Ovary (tissue), 9 donors: Measurements from ENCODE around the gene ACHE. TPM values are rescaled to one million over a fixed set of nuclear protein-coding genes. Genes with fewer than 3 reads are reported as not detected.
A peak's percentile ranks its signal among the peaks of the same experiment; 100 is the strongest.

Experiments
- DNase-seq, 5 donors: peaks; one replicate each; pipeline ENCODE4 v3.0.0-alpha.2; 2019 to 2020
- H3K27ac ChIP-seq, 2 donors: fragments of 200-600 bp; one replicate each; pipeline versions ENCODE4 v1.5.1 to v1.8.0; 2019 to 2022
- H3K27me3 ChIP-seq: fragments of 200-600 bp; one replicate; pipeline ENCODE4 v1.8.0; 2022
- H3K36me3 ChIP-seq: fragments of 200-600 bp; sonication (generic); one replicate; pipeline ENCODE4 v1.5.1; 2019
- H3K4me1 ChIP-seq: one replicate; pipeline ENCODE4 v1.8.1; 2013; ENCODE audit warnings: mild to moderate bottlenecking, moderate library complexity; ENCODE audit not compliant: insufficient read depth
- H3K4me3 ChIP-seq: fragments of 200-600 bp; sonication (generic); one replicate; pipeline ENCODE4 v1.5.1; 2017
- H3K9me3 ChIP-seq, 2 donors: fragments of 200-600 bp in 1 of 2; sonication (generic) in 1 of 2; one replicate each; pipeline versions ENCODE4 v1.5.1 to v1.8.1; 2013 to 2019; ENCODE audit warnings: mild to moderate bottlenecking in 1 of 2, moderate library complexity in 1 of 2
- EP300 ChIP-seq: sonication (generic); formaldehyde crosslinking; IDR thresholded peaks from one replicate; pipeline ENCODE4 v1.6.1; 2017; ENCODE audit warnings: antibody characterized with exemption
- POLR2A ChIP-seq: fragments of 450-650 bp; IDR thresholded peaks from one replicate; pipeline ENCODE4 v1.6.1; 2017; ENCODE audit warnings: antibody characterized with exemption, mild to moderate bottlenecking, moderate library complexity
- WGBS, 3 donors: extraction: QIAGEN DNeasy Blood & Tissue Kit in 1 of 3; methylation state at CpG; one replicate each; pipeline versions ENCODE4 v1.1.5 to v1.1.7; 2013 to 2017; 5-methylcytosine and 5-hydroxymethylcytosine counted together
- intact Hi-C, 4 donors: fragments of 100-400 bp; cut with DNase I; formaldehyde crosslinking; loops; one replicate each; pipeline versions ENCODE4 v1.11.0 to v1.15.1; 2022 to 2023
- polyA plus RNA-seq, 2 donors: library from polyadenylated mRNA; stranded (reverse); fragments of 200-250 nt in 1 of 2; fragments of 350-450 nt in 1 of 2; fragmentation: Illumina TruSeq in 1 of 2; extraction: RNeasy Lipid Tissue Mini Kit (QIAGEN cat#74804) in 1 of 2; gene quantifications; one replicate each; pipeline ENCODE4 v1.2.3, GENCODE V29; 2013 to 2014
- total RNA-seq, 7 donors: library from RNA; depleted of rRNA in 2 of 7; stranded (reverse); fragments of >200 nt in 2 of 7; fragmentation: NEBNext Ultra II Directional in 3 of 7; extraction: Animal tissue kit (Norgen Biotek cat#: 25700) in 3 of 7; gene quantifications; one replicate each; pipeline versions ENCODE4 v1.1.0 to v1.2.4, GENCODE V29; 2016 to 2023
- TF ChIP-seq, protein P1 (sequence below), 3 donors: fragments of 450-650 bp in 2 of 3; fragments of 200-600 bp in 1 of 3; IDR thresholded peaks; one replicate each; pipeline versions ENCODE4 v1.5.1 to v1.8.0; 2016 to 2022; ENCODE audit warnings: antibody characterized with exemption in 3 of 3, mild to moderate bottlenecking in 1 of 3
- donor health status: DM: no; HTN: no; CAD: no; lungs with moderate emphysema.
- donor health status: DM: no; HTN: no; CAD: no.
- donor health status: Bipolar disorder and iron deficiency.
- donor health status: DM: yes; HTN: yes; CAD: no.
- donor health status: DM: no; HTN: no; CAD: no.
- donor health status: DM: yes; HTN: yes; CAD: no.

The ACHE gene
- total and polyA plus RNA-seq, 9 donors = 0.37 to 15.3 (median 4.3) TPM

DNA sequence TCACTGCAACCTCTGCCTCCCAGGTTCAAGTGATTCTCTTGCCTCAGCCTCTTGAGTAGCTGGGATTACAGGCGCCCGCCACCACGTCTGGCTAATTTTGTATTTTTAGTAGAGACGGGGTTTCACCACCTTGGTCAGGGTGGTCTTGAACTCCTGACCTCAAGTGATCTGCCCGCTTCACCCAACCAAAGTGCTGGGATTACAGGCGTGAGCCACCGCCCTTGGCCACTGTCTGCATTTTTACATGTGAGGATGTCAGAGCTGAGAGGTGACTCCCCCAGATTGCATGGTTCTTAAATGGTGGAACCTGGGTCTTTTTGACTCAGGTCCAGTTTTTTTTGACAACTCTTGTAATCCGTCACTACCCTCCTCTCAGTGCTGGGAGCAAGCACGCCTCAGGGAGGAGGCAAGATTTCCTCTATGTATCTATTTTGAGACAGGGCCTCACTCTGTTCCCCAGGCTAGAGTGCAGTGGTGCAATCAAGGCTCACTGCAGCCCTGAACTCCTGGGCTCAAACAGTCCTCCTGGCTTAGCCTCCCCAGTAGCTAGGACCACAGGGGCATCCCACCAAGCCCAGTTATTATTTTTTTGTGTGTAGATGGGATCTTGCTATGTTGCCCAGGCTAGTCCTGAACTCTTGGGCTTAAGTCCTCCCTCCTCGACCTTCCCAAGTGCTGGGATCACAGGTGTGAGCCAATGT, 21.9 kb downstream of the ACHE start:
- Histone ChIP-seq H3K4me3 (peak overlapping the region; percentile 88), H3K36me3 (no peaks in the 10 kb centered on the region), H3K27me3 (no peaks in the 10 kb centered on the region), H3K9me3 (no peaks in the 10 kb centered on the region), H3K27ac (peak overlapping the region in 1 of 2 donors; percentile 90), H3K4me1 (peaks cover 6% of the 10 kb centered on the region)
- DNase-seq = no peak
- TF ChIP-seq EP300 (no peak), POLR2A (no peak)
- TF ChIP-seq, protein P1, sequence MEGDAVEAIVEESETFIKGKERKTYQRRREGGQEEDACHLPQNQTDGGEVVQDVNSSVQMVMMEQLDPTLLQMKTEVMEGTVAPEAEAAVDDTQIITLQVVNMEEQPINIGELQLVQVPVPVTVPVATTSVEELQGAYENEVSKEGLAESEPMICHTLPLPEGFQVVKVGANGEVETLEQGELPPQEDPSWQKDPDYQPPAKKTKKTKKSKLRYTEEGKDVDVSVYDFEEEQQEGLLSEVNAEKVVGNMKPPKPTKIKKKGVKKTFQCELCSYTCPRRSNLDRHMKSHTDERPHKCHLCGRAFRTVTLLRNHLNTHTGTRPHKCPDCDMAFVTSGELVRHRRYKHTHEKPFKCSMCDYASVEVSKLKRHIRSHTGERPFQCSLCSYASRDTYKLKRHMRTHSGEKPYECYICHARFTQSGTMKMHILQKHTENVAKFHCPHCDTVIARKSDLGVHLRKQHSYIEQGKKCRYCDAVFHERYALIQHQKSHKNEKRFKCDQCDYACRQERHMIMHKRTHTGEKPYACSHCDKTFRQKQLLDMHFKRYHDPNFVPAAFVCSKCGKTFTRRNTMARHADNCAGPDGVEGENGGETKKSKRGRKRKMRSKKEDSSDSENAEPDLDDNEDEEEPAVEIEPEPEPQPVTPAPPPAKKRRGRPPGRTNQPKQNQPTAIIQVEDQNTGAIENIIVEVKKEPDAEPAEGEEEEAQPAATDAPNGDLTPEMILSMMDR (IDR thresholded peaks at IDR 0.05) = no peak
- WGBS, 3 donors = 84 to 89% (median 85%) methylated on average over 10 of the region's 10 CpGs
- intact Hi-C loops = loop anchor here in 1 of 4 donors (10.0 kb wide), 1 partner anchor 371 kb away; the partner anchor contains the start of gene FIS1

DNA sequence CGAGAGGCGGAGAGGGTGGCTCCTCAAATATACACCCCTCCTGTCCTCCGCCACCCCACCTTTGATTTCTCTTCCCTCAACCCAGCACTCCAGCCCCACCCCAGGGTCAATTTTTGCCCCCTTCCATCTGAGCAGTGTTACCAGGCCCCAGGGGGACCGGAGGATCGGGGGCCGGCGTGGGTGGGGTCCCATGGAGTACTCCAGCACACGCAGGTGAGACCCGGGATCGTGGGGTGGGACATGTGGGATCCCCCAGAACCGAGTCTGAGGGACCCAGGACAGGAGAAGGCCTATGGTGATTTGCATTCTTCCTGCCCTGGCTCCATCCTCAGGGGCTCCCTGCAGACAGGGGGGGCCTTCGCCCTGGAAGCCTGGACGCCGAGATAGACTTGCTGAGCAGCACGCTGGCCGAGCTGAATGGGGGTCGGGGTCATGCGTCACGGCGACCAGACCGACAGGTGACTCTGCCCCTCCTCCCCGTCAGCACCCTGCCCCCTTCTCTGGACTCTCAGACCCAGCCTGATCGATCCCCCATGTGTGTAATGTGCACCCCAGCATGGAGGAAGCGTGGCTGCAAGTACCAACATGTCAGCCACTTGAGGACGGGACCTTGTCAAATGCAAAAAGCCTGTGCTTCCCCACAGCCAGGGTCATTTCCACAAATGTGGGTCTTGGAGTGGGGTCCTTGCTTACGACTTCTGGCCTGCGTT, 27.8 kb downstream of the ACHE start:
- Histone ChIP-seq H3K36me3 (no peaks in the 10 kb centered on the region), H3K4me3 (peak overlapping the region; percentile 99), H3K9me3 (no peaks in the 10 kb centered on the region), H3K27ac (peak overlapping the region; percentile 88 to 96), H3K4me1 (peaks cover 10% of the 10 kb centered on the region), H3K27me3 (no peaks in the 10 kb centered on the region)
- TF ChIP-seq EP300 (no peak), POLR2A (no peak)
- TF ChIP-seq, protein P1 (IDR thresholded peaks at IDR 0.05) = peak in 2 of 3 donors; percentile 4 to 8
- 2 to 4% (median 4%) methylated on average over 24 to 27 of the region's 27 CpGs for WGBS, 3 donors
- intact Hi-C loops = loop anchor here in 3 of 4 donors (10.0 kb wide), 2 partner anchors 163 to 393 kb away; partner anchors contain the start of genes TSC22D4 (in 2 of the 3) and POP7 (in 1 of the 3)
- DNase-seq = peak in 1 of 5 donors; percentile 51

DNA sequence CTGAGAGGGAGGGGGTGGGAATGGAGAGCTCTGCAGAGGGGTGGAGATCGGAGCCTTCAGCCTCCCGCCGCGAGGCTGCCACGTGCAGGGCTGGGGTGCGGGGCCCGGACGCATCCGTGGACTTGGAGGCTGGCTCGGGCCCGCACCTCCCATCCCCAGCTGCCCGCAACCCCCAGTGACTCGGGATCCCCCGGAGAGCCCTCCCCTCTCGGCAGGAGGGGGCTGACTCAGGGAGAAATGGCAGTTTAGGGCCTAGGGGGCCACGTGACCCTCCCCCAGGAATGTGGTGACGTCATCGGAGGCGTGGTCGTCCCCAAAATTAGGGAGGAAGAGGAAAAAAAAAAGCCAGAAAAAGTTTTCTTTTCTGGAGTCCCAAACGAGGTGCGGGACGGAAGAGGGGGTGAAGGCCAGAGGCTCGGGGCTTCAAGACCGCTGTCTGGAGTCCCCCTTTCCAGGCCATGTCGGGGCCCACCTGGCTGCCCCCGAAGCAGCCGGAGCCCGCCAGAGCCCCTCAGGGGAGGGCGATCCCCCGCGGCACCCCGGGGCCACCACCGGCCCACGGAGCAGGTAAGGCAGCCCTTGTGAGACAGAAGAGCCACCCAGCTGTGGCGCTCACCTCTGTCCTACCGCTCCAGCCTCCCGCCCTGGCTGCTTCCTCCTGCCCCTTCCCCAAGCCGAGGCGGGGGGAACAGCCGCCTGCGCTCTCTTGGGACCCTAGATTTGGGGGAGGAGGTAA, 28.5 kb downstream of the ACHE start, which contains the start of gene TRIP6:
Gene TRIP6 (plus strand): TSS at position 348 of the 736 bp plus-strand sequence. CDS start 111 bp downstream, at position 459.
- DNase-seq = peak; percentile 97 to 99 (median 98)
- Histone ChIP-seq H3K4me3 (peak within 1 kb of the TSS; percentile 99), H3K27ac (peak within 1 kb of the TSS; percentile 88 to 96), H3K27me3 (no peaks in the 10 kb centered on the region), H3K9me3 (no peaks in the 10 kb centered on the region), H3K4me1 (peaks cover 10% of the 10 kb centered on the region), H3K36me3 (no peaks in the 10 kb centered on the region)
- intact Hi-C loops = loop anchor here in 3 of 4 donors (10.0 kb wide), 2 partner anchors 162 to 392 kb away; partner anchors contain the start of genes TSC22D4 (in 2 of the 3) and POP7 (in 1 of the 3)
- 1 to 2% (median 1%) methylated on average over 42 of the region's 42 CpGs for WGBS, 3 donors
- TF ChIP-seq EP300 (no peak), POLR2A (peak; percentile 37)
- TF ChIP-seq, protein P1 (IDR thresholded peaks at IDR 0.05) = peak in 1 of 3 donors; percentile 25

DNA sequence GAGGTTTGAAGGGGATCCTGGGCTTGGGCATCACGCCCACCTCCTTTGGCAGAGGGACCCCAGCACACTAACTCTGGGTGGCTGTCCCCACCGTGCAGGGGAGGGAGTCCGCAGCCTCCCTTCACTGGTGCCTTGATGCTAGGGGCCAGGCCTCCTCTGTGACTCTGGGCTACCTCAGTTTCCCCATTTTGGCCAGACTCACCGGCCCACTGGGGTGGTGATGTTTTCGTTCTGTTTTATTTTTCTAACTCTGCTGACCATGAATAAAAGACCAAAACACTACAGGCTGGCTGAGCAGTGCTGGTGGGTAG, 29.0 kb downstream of the ACHE start:
- peak in 2 of 5 donors; percentile 40 to 70 for DNase-seq
- peak overlapping the region; percentile 88 to 96 for H3K27ac ChIP-seq
- intact Hi-C loops = loop anchor here in 3 of 4 donors (10.0 kb wide), 2 partner anchors 162 to 392 kb away; partner anchors contain the start of genes TSC22D4 (in 2 of the 3) and POP7 (in 1 of the 3)
- peak overlapping the region; percentile 99 for H3K4me3 ChIP-seq
- 24 to 38% (median 35%) methylated on average over 5 of the region's 5 CpGs for WGBS, 3 donors
- peaks cover 10% of the 10 kb centered on the region for H3K4me1 ChIP-seq
- H3K27me3 ChIP-seq = no peaks in the 10 kb centered on the region
- H3K9me3 ChIP-seq = no peaks in the 10 kb centered on the region
- no peaks in the 10 kb centered on the region for H3K36me3 ChIP-seq
- TF ChIP-seq POLR2A = no peak
- TF ChIP-seq, protein P1 (IDR thresholded peaks at IDR 0.05) = no peak
- no peak for TF ChIP-seq EP300
